Colonic mucosa (tissue), 4 donors: Measurements from ENCODE around the gene CALR. TPM values are rescaled to one million over a fixed set of nuclear protein-coding genes. Genes with fewer than 3 reads are reported as not detected.

Experiments used
- DNase-seq: peaks from one replicate; pipeline ENCODE4 v3.0.0-alpha.2; 2020
- H3K27ac ChIP-seq: fragments of 200-600 bp; one replicate; pipeline ENCODE4 v1.8.0; 2021
- H3K27me3 ChIP-seq: fragments of 200-600 bp; one replicate; pipeline ENCODE4 v1.8.0; 2021
- H3K36me3 ChIP-seq: fragments of 200-600 bp; one replicate; pipeline ENCODE4 v1.8.0; 2021
- H3K4me1 ChIP-seq: fragments of 200-600 bp; one replicate; pipeline ENCODE4 v1.8.0; 2021; ENCODE audit warnings: mild to moderate bottlenecking
- H3K4me3 ChIP-seq: fragments of 200-600 bp; one replicate; pipeline ENCODE4 v1.8.0; 2021
- H3K9ac ChIP-seq, 2 donors: one replicate each; pipeline ENCODE4 v1.7.0; 2013; ENCODE audit warnings: control low read depth in 2 of 2, low read depth in 2 of 2, low read length in 2 of 2
- H3K9me3 ChIP-seq: fragments of 200-600 bp; one replicate; pipeline ENCODE4 v1.8.0; 2021
- CTCF ChIP-seq: fragments of 200-600 bp; IDR thresholded peaks from one replicate; pipeline ENCODE4 v1.8.0; 2022; ENCODE audit warnings: antibody characterized with exemption, mild to moderate bottlenecking
- intact Hi-C: fragments of 100-400 bp; cut with DNase I; formaldehyde crosslinking; loops from one replicate; pipeline ENCODE4 v1.14.1; 2022
- total RNA-seq, 2 donors: library from RNA; stranded (reverse); fragmentation: NEBNext Ultra II Directional in 1 of 2; extraction: Animal tissue kit (Norgen Biotek cat#: 25700) in 1 of 2; gene quantifications; one replicate each; pipeline ENCODE4 v1.2.1, GENCODE V29; 2021
- donor health status: healthy.
- donor health status: DM: no; HTN: no; CAD: no.
- donor health status: DM: no; HTN: no; CAD: no.

Gene CALR
- total RNA-seq, 2 donors from 2014 or later: 682 to 1,848 TPM

- no peak for TF ChIP-seq CTCF
- intact Hi-C loops: loop anchor here (5.0 kb wide), 1 partner anchor 45 kb away; no protein-coding TSS in a partner anchor
- no peaks in the 10 kb centered on the region for H3K27me3 ChIP-seq
These were observed 48.8 kb downstream of the CALR start for GRCh38 chr19:12987190-12987589.

GRCh38 chr19:12987781-12988180, 49.4 kb downstream of the CALR start:
- Histone ChIP-seq H3K36me3 (no peaks in the 10 kb centered on the region), H3K27ac (no peak overlapping the region), H3K4me1 (peaks cover 7% of the 10 kb centered on the region), H3K27me3 (no peaks in the 10 kb centered on the region), H3K9me3 (no peaks in the 10 kb centered on the region), H3K4me3 (no peak overlapping the region), H3K9ac (no peak overlapping the region)
- no peak for TF ChIP-seq CTCF
- DNase-seq: no peak
- intact Hi-C loops: loop anchor here (5.0 kb wide), 1 partner anchor 45 kb away; no protein-coding TSS in a partner anchor

More at GRCh38 chr19:12987190-12987589, 48.8 kb downstream of the CALR start:
- Histone ChIP-seq H3K9ac (no peak overlapping the region), H3K27ac (no peak overlapping the region), H3K4me1 (peaks cover 7% of the 10 kb centered on the region), H3K4me3 (no peak overlapping the region), H3K9me3 (no peaks in the 10 kb centered on the region), H3K36me3 (no peaks in the 10 kb centered on the region)
- no peak for DNase-seq

GRCh38 chr19:12990431-12990830, 52.0 kb downstream of the CALR start:
- H3K4me3 ChIP-seq: no peak overlapping the region
- H3K27me3 ChIP-seq: no peaks in the 10 kb centered on the region
- intact Hi-C loops: no loop called here
- H3K36me3 ChIP-seq: no peaks in the 10 kb centered on the region
- no peaks in the 10 kb centered on the region for H3K4me1 ChIP-seq
- TF ChIP-seq CTCF: no peak
- DNase-seq: no peak
- no peak overlapping the region for H3K27ac ChIP-seq
- no peak overlapping the region for H3K9ac ChIP-seq
- no peaks in the 10 kb centered on the region for H3K9me3 ChIP-seq

- intact Hi-C loops: no loop called here
- Histone ChIP-seq H3K36me3 (no peaks in the 10 kb centered on the region), H3K4me1 (no peaks in the 10 kb centered on the region), H3K27me3 (no peaks in the 10 kb centered on the region), H3K4me3 (no peak overlapping the region), H3K9me3 (no peaks in the 10 kb centered on the region), H3K9ac (no peak overlapping the region), H3K27ac (no peak overlapping the region)
- no peak for TF ChIP-seq CTCF
- DNase-seq: no peak
These were observed 52.4 kb downstream of the CALR start for GRCh38 chr19:12990853-12991252.

GRCh38 chr19:12991296-12991695, 52.9 kb downstream of the CALR start:
- TF ChIP-seq CTCF: no peak
- H3K9me3 ChIP-seq: no peaks in the 10 kb centered on the region
- H3K27ac ChIP-seq: no peak overlapping the region
- H3K36me3 ChIP-seq: no peaks in the 10 kb centered on the region
- H3K27me3 ChIP-seq: no peaks in the 10 kb centered on the region
- no peaks in the 10 kb centered on the region for H3K4me1 ChIP-seq
- no peak for DNase-seq
- H3K9ac ChIP-seq: no peak overlapping the region
- H3K4me3 ChIP-seq: no peak overlapping the region
- intact Hi-C loops: no loop called here
